Ectodermal cell (in vitro differentiated cells): ENCODE measurements around the gene EDEM2.
"Not testable (repeated sequence)": the region's sequence is repeated elsewhere in the genome, so short reads cannot be mapped to it uniquely, and the experiment has no call there.

Source experiments
- H3K27ac ChIP-seq: 2 replicates; pipeline ENCODE4 v1.7.0; 2013; ENCODE audit warnings: mild to moderate bottlenecking, low read depth, low read length; ENCODE audit not compliant: insufficient read depth, poor library complexity, severe bottlenecking
- H3K27me3 ChIP-seq: 2 replicates; pipeline ENCODE4 v1.7.0; 2013; ENCODE audit warnings: mild to moderate bottlenecking, low read length; ENCODE audit not compliant: insufficient read depth, control insufficient read depth, poor library complexity, severe bottlenecking
- H3K36me3 ChIP-seq: one replicate; pipeline ENCODE4 v1.7.0; 2013; ENCODE audit warnings: low read length; ENCODE audit not compliant: control insufficient read depth, insufficient read depth
- H3K4me1 ChIP-seq: one replicate; pipeline ENCODE4 v1.7.0; 2013; ENCODE audit warnings: low read length; ENCODE audit not compliant: control insufficient read depth, insufficient read depth
- H3K4me3 ChIP-seq: 2 replicates; pipeline ENCODE4 v1.7.0; 2013; ENCODE audit warnings: low read depth, low read length, control low read depth; ENCODE audit not compliant: insufficient read depth
- H3K9me3 ChIP-seq: 2 replicates; pipeline ENCODE4 v1.7.0; 2013; ENCODE audit warnings: mild to moderate bottlenecking, low read length, moderate library complexity; ENCODE audit not compliant: control insufficient read depth
- WGBS, 2 experiments: methylation state at CpG; one replicate each; pipeline ENCODE4 v1.1.7; 2013; ENCODE audit warnings: missing lambda C conversion rate in 2 of 2; 5-methylcytosine and 5-hydroxymethylcytosine counted together

EDEM2 gene

DNA sequence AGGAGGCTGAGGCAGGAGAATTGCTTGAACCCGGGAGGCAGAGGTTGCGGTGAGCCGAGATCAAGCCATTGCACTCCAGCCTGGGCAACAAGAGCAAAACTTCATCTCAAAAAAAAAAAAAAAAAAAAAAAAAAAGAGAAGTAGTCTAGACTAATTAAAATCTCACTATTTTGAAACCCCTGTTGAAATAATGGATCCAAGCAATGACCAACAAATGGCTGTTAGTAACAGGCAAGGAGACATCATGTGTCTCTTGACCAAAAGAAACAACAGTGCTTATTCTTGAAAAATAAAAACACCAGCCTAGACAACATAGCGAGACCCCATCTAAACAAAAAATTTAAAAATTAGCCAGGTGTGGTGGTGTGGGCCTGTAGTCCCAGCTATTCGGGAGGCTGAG is 34.9 kb downstream of the EDEM2 start:
- not testable (repeated sequence) for H3K36me3 ChIP-seq, H3K27ac ChIP-seq, H3K27me3 ChIP-seq, H3K9me3 ChIP-seq, H3K4me3 ChIP-seq, H3K4me1 ChIP-seq
- 71 to 78% methylated on average over 4 to 5 of the region's 5 CpGs for WGBS, 2 experiments

DNA sequence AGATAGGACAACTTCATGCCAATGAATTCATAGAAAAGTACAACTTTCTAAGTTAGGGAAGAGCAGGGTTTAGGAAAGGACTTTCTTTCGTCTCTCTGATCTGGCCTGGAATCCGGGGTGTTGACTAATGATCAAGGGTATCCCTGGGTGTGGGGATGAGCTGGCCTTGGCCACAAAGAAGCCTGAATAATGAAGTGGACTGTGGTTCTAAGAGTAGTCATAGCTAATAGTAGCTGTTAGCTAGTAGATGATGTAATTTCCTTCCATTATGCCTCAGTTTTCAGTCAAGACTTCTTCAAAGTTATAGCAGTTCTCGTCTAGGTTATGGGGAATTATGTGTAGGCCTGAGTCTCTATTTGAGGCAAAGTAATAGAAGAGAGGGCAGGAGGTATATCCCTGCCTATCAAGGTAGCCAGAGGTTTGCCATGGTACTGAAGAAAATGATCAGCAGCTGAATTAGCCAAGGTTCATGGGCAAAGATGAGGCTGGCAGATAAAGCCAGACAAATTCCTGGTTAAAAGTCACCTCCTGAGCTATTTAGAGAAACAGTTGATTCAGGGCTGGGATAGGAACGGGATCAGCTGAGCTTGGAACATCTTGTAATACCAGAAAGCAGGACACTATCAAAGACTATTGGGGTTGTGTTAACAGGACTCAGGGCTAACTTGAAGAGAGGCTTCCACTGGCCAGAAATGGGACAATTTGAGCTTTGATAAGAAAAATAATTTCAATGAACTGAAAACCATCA is 35.8 kb downstream of the EDEM2 start:
- H3K4me3 ChIP-seq, result no peak overlapping the region
- H3K4me1 ChIP-seq, result no peaks in the 10 kb centered on the region
- H3K9me3 ChIP-seq, result no peaks in the 10 kb centered on the region
- H3K36me3 ChIP-seq, result no peaks in the 10 kb centered on the region
- H3K27me3 ChIP-seq, result no peaks in the 10 kb centered on the region
- no peak overlapping the region for H3K27ac ChIP-seq
- WGBS, 2 experiments, result 89 to 92% methylated on average over 4 of the region's 4 CpGs

DNA sequence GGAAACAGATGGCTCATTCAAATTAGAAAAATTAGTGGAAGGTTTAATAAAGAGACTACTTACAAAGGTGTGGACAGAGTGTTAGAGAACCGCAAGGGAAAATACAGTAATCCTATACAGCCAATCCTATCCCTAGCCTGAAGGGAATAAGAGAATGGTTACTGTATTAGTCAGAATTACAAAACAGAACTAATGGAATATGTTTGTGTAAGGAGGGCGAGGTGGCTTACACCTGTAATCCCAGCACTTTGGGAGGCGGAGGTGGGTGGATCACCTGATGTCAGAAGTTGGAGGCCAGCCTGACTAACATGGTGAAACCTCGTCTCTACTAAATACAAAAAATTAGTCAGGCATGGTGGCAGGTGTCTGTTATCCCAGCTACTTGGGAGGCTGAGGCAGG is 38.2 kb downstream of the EDEM2 start:
- WGBS, 2 experiments, result 87 to 94% methylated on average over 3 to 4 of the region's 4 CpGs

DNA sequence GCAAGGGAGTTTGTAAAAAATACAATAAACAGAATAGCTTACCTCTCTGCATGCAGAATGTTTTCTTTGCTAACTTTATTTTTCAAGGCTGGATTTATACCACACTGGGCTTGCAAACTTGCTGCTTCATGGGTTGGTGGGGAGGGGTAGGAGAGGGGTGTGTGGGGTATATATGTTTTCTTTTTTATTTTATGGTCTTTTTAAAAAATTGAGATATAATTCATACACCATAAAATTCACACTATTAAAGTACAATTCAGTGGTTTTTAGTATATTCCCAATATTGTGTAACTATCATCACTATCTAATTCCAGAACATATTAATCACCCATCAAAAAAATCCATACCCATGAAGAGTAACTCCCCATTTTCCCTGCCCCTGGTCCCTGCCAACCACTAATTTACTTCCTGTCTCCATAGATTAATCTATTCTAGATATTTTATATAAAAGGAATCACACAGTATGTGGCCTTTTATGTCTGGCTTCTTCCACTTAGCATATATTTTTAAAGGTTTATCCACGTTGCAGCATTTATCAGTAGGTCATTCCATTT is 40.2 kb downstream of the EDEM2 start:
- no peaks in the 10 kb centered on the region for H3K9me3 ChIP-seq
- no peaks in the 10 kb centered on the region for H3K27me3 ChIP-seq
- no peaks in the 10 kb centered on the region for H3K4me1 ChIP-seq
- no peak overlapping the region for H3K4me3 ChIP-seq
- H3K27ac ChIP-seq, result no peak overlapping the region
- no CpG with 5 or more reads among the region's 1 CpG for WGBS, 2 experiments
- no peaks in the 10 kb centered on the region for H3K36me3 ChIP-seq

More for the DNA sequence above, 38.2 kb downstream of the EDEM2 start:
- Histone ChIP-seq H3K27ac (no peak overlapping the region), H3K9me3 (no peaks in the 10 kb centered on the region), H3K36me3 (no peaks in the 10 kb centered on the region), H3K4me3 (no peak overlapping the region), H3K27me3 (no peaks in the 10 kb centered on the region), H3K4me1 (no peaks in the 10 kb centered on the region)

DNA sequence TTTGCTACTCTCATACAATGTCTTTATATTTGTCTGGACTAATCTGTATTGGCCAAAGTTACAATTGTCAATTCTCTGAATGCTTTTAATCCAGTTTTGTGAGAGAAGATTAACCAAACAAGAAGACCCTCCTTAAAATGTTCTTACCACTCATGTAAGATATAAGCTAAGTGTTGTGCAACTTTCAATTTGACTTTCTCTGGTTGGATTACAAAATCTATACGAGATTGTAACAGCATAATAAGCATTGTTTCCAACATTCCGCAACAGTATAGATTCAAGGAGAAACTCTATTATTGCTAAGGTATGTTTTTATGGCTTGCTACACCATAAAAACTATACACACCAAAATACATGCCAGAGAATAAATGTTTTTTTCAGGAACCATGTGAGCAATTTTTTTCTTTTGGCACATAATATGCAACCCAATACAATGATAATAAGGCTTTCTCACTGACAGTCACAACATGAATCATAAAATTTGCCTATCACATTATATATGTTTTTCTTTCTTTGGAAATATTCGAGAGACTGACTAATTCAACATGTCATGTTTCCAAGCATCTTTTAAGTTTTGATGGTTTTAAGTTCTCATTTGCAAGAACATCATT is 42.3 kb downstream of the EDEM2 start:
- 91 to 100% methylated on average over 2 to 3 of the region's 3 CpGs for WGBS, 2 experiments
- Histone ChIP-seq H3K9me3 (no peaks in the 10 kb centered on the region), H3K27ac (no peak overlapping the region), H3K36me3 (no peaks in the 10 kb centered on the region), H3K4me1 (no peaks in the 10 kb centered on the region), H3K4me3 (no peak overlapping the region), H3K27me3 (no peaks in the 10 kb centered on the region)

DNA sequence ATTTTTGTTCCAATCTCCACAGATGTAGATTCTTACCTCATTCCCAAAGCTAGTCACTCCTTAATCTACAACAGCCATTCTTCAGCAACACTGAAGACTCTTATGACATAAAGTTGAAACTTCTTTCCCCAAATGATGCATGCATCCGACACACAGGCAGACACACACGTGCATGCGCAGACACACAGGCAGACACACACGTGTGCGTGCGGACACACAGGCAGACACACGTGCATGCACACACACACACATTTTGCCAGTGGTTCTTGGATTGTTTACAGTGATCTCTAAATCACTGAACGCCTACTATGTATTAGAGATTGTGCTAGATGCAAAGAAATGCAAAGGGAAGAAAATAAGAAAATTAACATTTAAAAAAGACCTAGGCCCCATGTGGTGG is 45.5 kb downstream of the EDEM2 start:
- Histone ChIP-seq H3K9me3 (no peaks in the 10 kb centered on the region), H3K36me3 (no peaks in the 10 kb centered on the region), H3K4me1 (no peaks in the 10 kb centered on the region), H3K27me3 (no peaks in the 10 kb centered on the region), H3K27ac (no peak overlapping the region), H3K4me3 (no peak overlapping the region)
- 92 to 93% methylated on average over 8 of the region's 8 CpGs for WGBS, 2 experiments

DNA sequence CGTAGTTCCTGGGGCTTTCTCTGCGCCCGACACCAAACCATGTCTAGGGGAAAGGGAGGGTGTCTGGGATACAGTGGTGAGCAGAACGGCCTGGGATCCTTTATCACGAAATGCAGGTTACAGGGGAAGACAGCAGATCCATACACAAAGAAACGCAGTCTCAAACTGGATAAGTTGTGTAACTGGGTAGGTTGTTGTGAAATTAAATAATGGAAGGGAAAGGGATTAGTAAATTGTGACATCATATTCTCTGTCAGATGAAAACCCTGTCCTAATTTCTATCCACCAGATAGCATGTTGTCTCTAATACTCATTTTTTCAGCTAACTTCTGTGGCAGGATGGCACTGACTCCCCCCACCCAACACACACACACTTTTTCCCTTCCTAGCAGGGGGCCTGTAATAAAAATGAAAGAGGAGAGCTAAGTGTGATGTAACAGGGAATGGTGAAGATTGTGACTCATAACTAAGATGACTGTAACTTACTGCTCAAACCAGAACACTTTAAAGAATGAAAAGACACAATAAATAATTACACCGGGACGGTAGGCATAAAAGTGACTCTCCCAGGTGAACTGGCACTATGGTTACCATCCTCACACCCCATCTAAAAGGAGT is 53.8 kb downstream of the EDEM2 start:
- WGBS, 2 experiments, result 85 to 86% methylated on average over 8 of the region's 8 CpGs
- H3K27ac ChIP-seq, result peak overlapping the region; percentile 8
- H3K4me1 ChIP-seq, result peaks cover 9% of the 10 kb centered on the region
- no peaks in the 10 kb centered on the region for H3K27me3 ChIP-seq
- no peaks in the 10 kb centered on the region for H3K9me3 ChIP-seq
- no peaks in the 10 kb centered on the region for H3K36me3 ChIP-seq
- peak overlapping the region; percentile 93 for H3K4me3 ChIP-seq

DNA sequence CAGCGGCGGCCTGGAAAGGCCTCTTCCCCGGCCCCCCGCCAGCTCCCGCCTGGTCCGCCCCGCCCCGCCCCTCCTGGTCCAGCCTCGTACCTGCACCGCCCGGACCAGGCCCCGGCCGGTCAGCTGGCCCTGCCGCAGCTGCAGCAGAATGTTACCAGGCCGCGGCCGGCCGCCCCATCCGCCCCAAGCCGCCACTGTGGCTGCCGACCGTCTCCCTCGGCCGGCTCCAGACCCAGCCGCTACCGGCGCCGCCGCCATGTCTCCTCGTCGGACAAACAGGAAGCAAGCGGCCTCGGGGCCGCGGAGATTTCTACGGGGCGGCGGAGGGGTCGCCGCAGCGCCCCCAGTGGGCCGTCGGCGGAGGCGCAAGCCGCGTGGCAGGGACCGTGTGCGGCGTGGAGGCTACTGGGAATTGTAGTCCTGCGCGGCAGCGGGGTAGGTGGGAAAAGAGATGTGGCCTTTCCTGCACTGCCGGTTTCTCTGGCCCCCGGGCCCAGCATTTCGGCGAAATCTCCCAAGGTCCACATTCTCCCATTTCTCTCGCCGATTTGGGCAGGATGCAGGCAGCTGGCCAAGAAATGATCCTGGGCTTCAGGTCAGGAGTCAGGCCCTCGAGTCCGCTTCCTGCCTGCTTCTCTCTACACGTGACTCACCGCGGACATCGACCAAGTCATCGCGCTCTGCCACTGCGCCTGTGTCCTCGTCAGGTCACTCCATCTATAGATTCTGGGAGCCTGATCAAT is 54.4 kb downstream of the EDEM2 start, which contains the start of gene TRPC4AP:
Gene TRPC4AP, minus strand, starts transcription at position 284 of the 743 bp plus-strand sequence. Its CDS starts 26 bp downstream, at position 258.
- 12 to 13% methylated on average over 69 of the region's 69 CpGs for WGBS, 2 experiments

DNA sequence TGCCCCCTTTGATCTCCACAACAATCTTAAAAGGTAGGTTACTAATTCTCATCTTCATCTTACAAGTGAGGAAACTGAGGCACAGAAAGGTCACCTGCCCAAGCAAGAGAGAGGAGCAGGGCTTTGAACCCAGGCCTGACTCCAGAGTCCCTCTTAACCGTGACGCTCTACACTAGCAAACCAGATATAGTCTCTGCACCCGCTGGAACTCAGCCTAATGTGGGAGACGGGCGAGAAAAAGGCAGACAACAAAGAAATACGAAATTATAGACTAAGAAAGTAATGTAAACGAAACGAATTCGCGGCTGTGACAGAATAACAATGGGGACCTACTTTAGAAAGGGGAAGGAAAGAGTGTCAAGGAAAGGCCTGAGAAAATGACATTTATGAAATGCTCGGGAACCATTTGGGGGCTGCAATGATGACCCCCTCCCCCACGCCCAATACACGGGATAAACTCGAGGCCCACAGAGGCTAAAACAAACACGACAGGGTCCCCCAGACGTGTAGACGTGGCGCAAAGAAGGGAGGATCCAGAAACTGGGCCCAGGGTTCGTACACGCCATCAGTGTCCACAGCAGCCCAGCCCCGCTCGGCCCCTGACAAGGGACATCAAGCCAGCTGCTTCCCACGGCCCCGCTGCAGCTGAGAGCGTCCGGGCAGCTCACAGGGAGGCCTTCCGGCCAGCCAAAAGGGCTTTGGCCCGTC is 55.2 kb downstream of the EDEM2 start:
- no peaks in the 10 kb centered on the region for H3K27me3 ChIP-seq
- H3K4me3 ChIP-seq, result peak overlapping the region; percentile 93
- no peaks in the 10 kb centered on the region for H3K9me3 ChIP-seq
- H3K27ac ChIP-seq, result peak overlapping the region; percentile 85
- H3K4me1 ChIP-seq, result peaks cover 9% of the 10 kb centered on the region
- WGBS, 2 experiments, result 2 to 3% methylated on average over 28 of the region's 28 CpGs
- peaks cover 3% of the 10 kb centered on the region for H3K36me3 ChIP-seq

More for the DNA sequence above, 54.4 kb downstream of the EDEM2 start, which contains the start of gene TRPC4AP:
- Histone ChIP-seq H3K27ac (peak within 1 kb of the TSS; percentile 85), H3K4me3 (peak within 1 kb of the TSS; percentile 93), H3K4me1 (peaks cover 9% of the 10 kb centered on the region), H3K36me3 (no peaks in the 10 kb centered on the region), H3K9me3 (no peaks in the 10 kb centered on the region), H3K27me3 (no peaks in the 10 kb centered on the region)
